LNCAP (cell line): ENCODE data around the gene SPAG9.

ENCODE experiments used
- CTCF ChIP-seq: fragments of 450-650 bp; IDR thresholded peaks from 2 replicates; pipeline ENCODE4 v1.5.1; 2017; ENCODE audit warnings: mild to moderate bottlenecking

The SPAG9 gene

GRCh38 chr17:51034800-51035199, 85.9 kb downstream of the SPAG9 start:
- no peak for TF ChIP-seq CTCF

- no peak for TF ChIP-seq CTCF
These were observed 87.8 kb downstream of the SPAG9 start for GRCh38 chr17:51032850-51033249.

GRCh38 chr17:51029568-51030463, 90.9 kb downstream of the SPAG9 start:
- TF ChIP-seq CTCF = no peak

GRCh38 chr17:51029142-51029541, 91.5 kb downstream of the SPAG9 start:
- TF ChIP-seq CTCF = no peak

GRCh38 chr17:51028176-51028863, 92.3 kb downstream of the SPAG9 start:
- TF ChIP-seq CTCF = no peak

GRCh38 chr17:51018541-51018940, 102.1 kb downstream of the SPAG9 start:
- no peak for TF ChIP-seq CTCF

GRCh38 chr17:51017270-51017669, 103.4 kb downstream of the SPAG9 start:
- TF ChIP-seq CTCF = no peak
